ENCODE results near the gene SYVN1. TPM values are rescaled to one million over a fixed set of nuclear protein-coding genes. Genes with fewer than 3 reads are reported as not detected.

The SYVN1 gene
- total and polyA plus RNA-seq, 10 of the 15 experiments (the other 5 are each of a cell fraction or from before 2014, with no cell fraction given) = 0.79 to 63.6 (median 20.1) TPM

GRCh38 chr11:65134240-65134951 is at the start of gene SYVN1 (continued):
- TF ChIP-seq SKIL (IDR thresholded peaks at IDR 0.05; ENCODE audit: low read depth, poor library complexity, severe bottlenecking) (no peak), ZBTB40 (IDR thresholded peaks at IDR 0.05; ENCODE audit: borderline replicate concordance) (peak; percentile 95), ZNF24 (IDR thresholded peaks at IDR 0.05) (no peak), RELA (IDR thresholded peaks at IDR 0.05; ENCODE audit: borderline replicate concordance, partially characterized antibody) (peak; percentile 80), IKZF1 (conservative IDR thresholded peaks at IDR 0.05) (no peak; the same call in none of the 2 replicates), CREB1 (IDR thresholded peaks at IDR 0.05; ENCODE audit: low read depth) (peak; percentile 82), STAT1 (conservative IDR thresholded peaks at IDR 0.05) (peak; percentile 97), ZZZ3 (IDR thresholded peaks at IDR 0.05; ENCODE audit: control insufficient read depth, insufficient read length, low read depth) (no peak), RELB (IDR thresholded peaks at IDR 0.05; ENCODE audit: low read depth) (peak; percentile 96), SPI1 (IDR thresholded peaks at IDR 0.05; ENCODE audit: borderline replicate concordance, insufficient read depth, low read depth, low read length) (no peak), MYC (IDR thresholded peaks at IDR 0.05; ENCODE audit: insufficient read depth, insufficient read length, insufficient replicate concordance, low read length, severe bottlenecking) (no peak), SREBF1 (IDR thresholded peaks at IDR 0.05; ENCODE audit: low read length) (peak; percentile 92), ESRRA (IDR thresholded peaks at IDR 0.05; ENCODE audit: low read length) (0 out of 2 replicates have a peak, but pooled peaks have one; percentile 51), ATF2 (IDR thresholded peaks at IDR 0.05; ENCODE audit: low read length) (no peak), PML (IDR thresholded peaks at IDR 0.05; ENCODE audit: low read length) (peak; percentile 94), MTA3 (IDR thresholded peaks at IDR 0.05; ENCODE audit: borderline replicate concordance, low read length) (no peak), CEBPB (IDR thresholded peaks at IDR 0.05; ENCODE audit: borderline replicate concordance in 1 of 2, low read depth in 2 of 2, low read length in 2 of 2) (no peak), IRF3 (IDR thresholded peaks at IDR 0.05) (0 out of 2 replicates have a peak, but pooled peaks have one; percentile 2), FOXM1 (IDR thresholded peaks at IDR 0.05; ENCODE audit: low read depth, low read length) (no peak)
